GM23338 (cell line): ENCODE data around the gene RAD51C.

Experiments used
- CREB1 ChIP-seq: fragments of 250-450 bp; sonication (Bioruptor Pico); IDR thresholded peaks from 2 replicates; pipeline ENCODE4 v1.5.0; 2020; ENCODE audit warnings: low read depth, mild to moderate bottlenecking, moderate library complexity
- CTCF ChIP-seq, 2 experiments: fragments of 200-600 bp in 1 of 2; sonication (generic) in 1 of 2; conservative IDR thresholded peaks; 2 replicates each; pipeline versions ENCODE4 v1.5.1 to v1.6.1; 2016 to 2017; ENCODE audit warnings: antibody characterized with exemption in 2 of 2, low read depth in 2 of 2, mild to moderate bottlenecking in 2 of 2, moderate library complexity in 1 of 2
- EZH2 ChIP-seq: fragments of 200-600 bp; sonication (generic); IDR thresholded peaks from one replicate; pipeline ENCODE4 v1.8.0; 2017; ENCODE audit warnings: antibody characterized with exemption, mild to moderate bottlenecking, low read depth; ENCODE audit not compliant: unreplicated experiment
- EZH2phosphoT487 ChIP-seq: fragments of 200-600 bp; sonication (generic); IDR thresholded peaks from one replicate; pipeline ENCODE4 v1.8.1; 2018; ENCODE audit warnings: antibody characterized with exemption; ENCODE audit not compliant: unreplicated experiment

- TF ChIP-seq CTCF (conservative IDR thresholded peaks at IDR 0.05; ENCODE audit: low read depth in 2 of 2) (no peak), CREB1 (CRISPR knock-in tag) (no peak), EZH2 (no peak), EZH2phosphoT487 (no peak)
Observed at GRCh38 chr17:58693751-58694150, 1.3 kb downstream of the RAD51C start.
